Measurements from ENCODE around the gene LIPN. TPM values are rescaled to one million over a fixed set of nuclear protein-coding genes. Genes with fewer than 3 reads are reported as not detected.

LIPN gene
- total RNA-seq, 1 donor = 3.0 TPM

Other genes with a start within 250 kb of the LIPN start
- 2.4 TPM for gene RNLS, start 176.7 kb upstream of the LIPN start, total RNA-seq
- gene LIPJ, start 173.3 kb upstream of the LIPN start, total RNA-seq = not detected
- not detected for gene LIPF, start 95.6 kb upstream of the LIPN start, total RNA-seq
- gene LIPK, start 53.8 kb upstream of the LIPN start, total RNA-seq = not detected
- not detected for gene LIPM, start 42.7 kb downstream of the LIPN start, total RNA-seq
- 0.31 TPM for gene ANKRD22, start 91.8 kb downstream of the LIPN start, total RNA-seq
- 42.4 TPM for gene STAMBPL1, start 120.2 kb downstream of the LIPN start, total RNA-seq
- gene ACTA2, start 192.8 kb downstream of the LIPN start, total RNA-seq = 1.8 TPM
- 53.3 TPM for gene FAS, start 230.8 kb downstream of the LIPN start, total RNA-seq